Vagina (tissue), 2 donors: ENCODE measurements around the gene MTIF3. TPM values are rescaled to one million over a fixed set of nuclear protein-coding genes. Genes with fewer than 3 reads are reported as not detected.

Experiments
- DNase-seq, 2 donors: peaks; one replicate each; pipeline ENCODE4 v3.0.0-alpha.2; 2017; ENCODE audit errors: extremely low spot score in 2 of 2
- H3K27ac ChIP-seq: fragments of 200-600 bp; sonication (generic); one replicate; pipeline ENCODE4 v1.5.1; 2019
- H3K27me3 ChIP-seq: fragments of 200-600 bp; sonication (generic); one replicate; pipeline ENCODE4 v1.5.1; 2019
- H3K36me3 ChIP-seq, 2 donors: fragments of 200-600 bp; sonication (generic); one replicate each; pipeline ENCODE4 v1.5.1; 2017 to 2019
- H3K4me1 ChIP-seq: fragments of 200-600 bp; sonication (generic); one replicate; pipeline ENCODE4 v1.5.1; 2019
- H3K4me3 ChIP-seq, 2 donors: fragments of 200-600 bp; sonication (generic); 1 replicate in 1 of 2; 2 replicates in 1 of 2; pipeline ENCODE4 v1.5.1; 2016 to 2019
- H3K9me3 ChIP-seq: fragments of 200-600 bp; sonication (generic); one replicate; pipeline ENCODE4 v1.5.1; 2019
- POLR2A ChIP-seq, 2 donors: fragments of 450-650 bp; IDR thresholded peaks; one replicate each; pipeline ENCODE4 v1.6.1; 2017; ENCODE audit warnings: antibody characterized with exemption in 2 of 2, mild to moderate bottlenecking in 2 of 2, moderate library complexity in 2 of 2
- POLR2AphosphoS5 ChIP-seq, 2 donors: sonication (generic); formaldehyde crosslinking; IDR thresholded peaks; one replicate each; pipeline ENCODE4 v1.9.0; 2017; ENCODE audit warnings: antibody characterized with exemption in 2 of 2, mild to moderate bottlenecking in 2 of 2, low read depth in 1 of 2; ENCODE audit not compliant: insufficient read depth in 1 of 2
- intact Hi-C: fragments of 100-400 bp; cut with DNase I; formaldehyde crosslinking; loops from one replicate; pipeline ENCODE4 v1.15.1; 2023
- total RNA-seq: library from RNA; depleted of rRNA; stranded (reverse); fragments of >200 nt; gene quantifications from one replicate; pipeline ENCODE4 v1.2.3, GENCODE V29; 2016
- TF ChIP-seq, protein P1 (sequence below), 3 experiments: fragments of 450-650 bp in 2 of 3; fragments of 200-600 bp in 1 of 3; sonication (generic) in 1 of 3; IDR thresholded peaks; one replicate each; pipeline ENCODE4 v1.5.1; 2017 to 2019; ENCODE audit warnings: antibody characterized with exemption in 3 of 3, mild to moderate bottlenecking in 2 of 3, moderate library complexity in 2 of 3

Gene MTIF3
- total RNA-seq, 1 donor from 2014 or later, result 30.0 TPM

DNA sequence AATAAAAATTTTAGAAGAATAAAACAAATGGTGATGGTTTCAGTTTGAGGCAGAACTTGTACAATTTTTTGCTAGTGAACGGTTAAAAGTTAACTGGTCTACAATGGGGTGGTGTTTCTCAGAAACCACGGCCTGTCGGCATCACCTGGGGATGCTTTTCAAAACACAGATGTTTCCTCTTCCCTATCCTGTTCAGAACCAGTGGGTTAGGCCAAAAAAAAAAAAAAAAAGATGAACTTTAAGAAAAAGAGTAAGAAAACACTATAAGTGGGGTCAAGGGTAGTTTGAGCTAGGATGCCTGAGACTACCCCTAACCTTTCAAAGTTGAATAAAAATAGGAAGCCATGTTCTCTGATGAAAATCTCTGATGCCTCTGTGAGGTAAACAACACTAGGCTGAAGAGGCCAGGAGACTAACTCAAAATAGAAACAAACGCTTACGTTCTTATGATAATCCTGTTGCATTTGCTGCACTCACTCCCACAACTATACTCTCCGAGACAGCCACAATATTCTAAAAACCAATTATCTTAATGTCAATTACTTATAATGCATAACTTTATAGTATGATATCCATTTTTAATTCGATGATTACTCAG is 3.3 kb downstream of the MTIF3 start:
- Histone ChIP-seq H3K4me1 (peaks cover 48% of the 10 kb centered on the region), H3K27me3 (no peaks in the 10 kb centered on the region), H3K36me3 (no peaks in the 10 kb centered on the region), H3K4me3 (no peak overlapping the region), H3K27ac (peak overlapping the region; percentile 13), H3K9me3 (no peaks in the 10 kb centered on the region)
- no peak for DNase-seq
- TF ChIP-seq POLR2A (IDR thresholded peaks at IDR 0.05) (no peak), POLR2AphosphoS5 (IDR thresholded peaks at IDR 0.05; ENCODE audit: insufficient read depth in 1 of 2, low read depth in 1 of 2) (peak in 1 of 2 donors; percentile 33)
- TF ChIP-seq, protein P1, sequence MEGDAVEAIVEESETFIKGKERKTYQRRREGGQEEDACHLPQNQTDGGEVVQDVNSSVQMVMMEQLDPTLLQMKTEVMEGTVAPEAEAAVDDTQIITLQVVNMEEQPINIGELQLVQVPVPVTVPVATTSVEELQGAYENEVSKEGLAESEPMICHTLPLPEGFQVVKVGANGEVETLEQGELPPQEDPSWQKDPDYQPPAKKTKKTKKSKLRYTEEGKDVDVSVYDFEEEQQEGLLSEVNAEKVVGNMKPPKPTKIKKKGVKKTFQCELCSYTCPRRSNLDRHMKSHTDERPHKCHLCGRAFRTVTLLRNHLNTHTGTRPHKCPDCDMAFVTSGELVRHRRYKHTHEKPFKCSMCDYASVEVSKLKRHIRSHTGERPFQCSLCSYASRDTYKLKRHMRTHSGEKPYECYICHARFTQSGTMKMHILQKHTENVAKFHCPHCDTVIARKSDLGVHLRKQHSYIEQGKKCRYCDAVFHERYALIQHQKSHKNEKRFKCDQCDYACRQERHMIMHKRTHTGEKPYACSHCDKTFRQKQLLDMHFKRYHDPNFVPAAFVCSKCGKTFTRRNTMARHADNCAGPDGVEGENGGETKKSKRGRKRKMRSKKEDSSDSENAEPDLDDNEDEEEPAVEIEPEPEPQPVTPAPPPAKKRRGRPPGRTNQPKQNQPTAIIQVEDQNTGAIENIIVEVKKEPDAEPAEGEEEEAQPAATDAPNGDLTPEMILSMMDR (IDR thresholded peaks at IDR 0.05), result no peak
- intact Hi-C loops, result no loop called here

DNA sequence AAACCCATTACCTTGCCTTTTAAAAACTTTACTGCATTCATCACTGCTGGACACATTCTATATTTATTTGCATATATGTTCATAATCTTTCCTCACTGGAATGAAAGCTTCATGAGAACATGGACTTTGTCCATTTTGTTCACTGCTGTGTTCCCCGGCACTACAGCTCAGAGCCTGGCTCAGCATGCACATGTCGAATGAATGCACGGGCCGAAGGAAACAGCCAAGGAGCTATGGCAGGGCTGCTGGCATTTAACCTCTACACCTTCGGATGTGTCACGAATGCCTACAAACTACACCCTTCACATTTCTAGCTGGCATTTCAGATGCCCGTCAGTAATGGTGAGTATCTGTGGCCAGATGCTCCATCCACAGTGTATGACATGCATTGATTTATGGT is 7.6 kb downstream of the MTIF3 start:
- H3K36me3 ChIP-seq, result peaks cover 0 to 24% of the 10 kb centered on the region in 2 donors
- peaks cover 24% of the 10 kb centered on the region for H3K4me1 ChIP-seq
- no peak overlapping the region for H3K4me3 ChIP-seq
- DNase-seq, result no peak
- no peaks in the 10 kb centered on the region for H3K9me3 ChIP-seq
- no peak for TF ChIP-seq POLR2A (IDR thresholded peaks at IDR 0.05)
- no peak for TF ChIP-seq POLR2AphosphoS5 (IDR thresholded peaks at IDR 0.05; ENCODE audit: insufficient read depth in 1 of 2, low read depth in 1 of 2)
- TF ChIP-seq, protein P1 (IDR thresholded peaks at IDR 0.05), result no peak
- intact Hi-C loops, result no loop called here
- no peak overlapping the region for H3K27ac ChIP-seq
- H3K27me3 ChIP-seq, result no peaks in the 10 kb centered on the region

DNA sequence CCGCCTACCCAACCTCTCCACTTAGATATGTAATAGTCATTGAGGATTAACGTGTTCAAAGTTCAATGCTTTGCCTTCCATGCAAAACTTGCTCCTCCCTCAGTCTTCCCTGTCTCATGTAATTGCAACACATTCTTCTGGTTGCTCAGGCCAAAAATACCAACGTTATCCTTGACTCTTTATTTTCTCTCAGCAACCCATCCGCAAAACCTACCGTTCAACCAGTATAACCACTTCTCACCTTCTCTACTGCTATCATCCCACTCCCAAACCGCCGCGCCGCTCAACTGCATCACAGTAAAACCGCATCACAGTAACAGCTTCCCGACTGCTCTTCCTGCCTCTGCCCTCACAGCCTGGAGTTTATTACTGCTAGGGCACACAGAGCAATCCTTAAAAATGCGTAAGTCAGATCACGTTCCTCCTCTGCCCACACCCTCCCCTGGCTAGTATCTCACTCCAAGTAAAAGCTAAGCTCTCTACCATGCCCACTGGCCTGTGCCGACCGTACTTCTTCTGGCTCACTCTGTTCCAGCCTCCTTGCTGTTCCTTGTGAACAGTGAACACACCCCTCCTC is 8.2 kb downstream of the MTIF3 start:
- Histone ChIP-seq H3K36me3 (peaks cover 0 to 27% of the 10 kb centered on the region in 2 donors), H3K27ac (no peak overlapping the region), H3K27me3 (no peaks in the 10 kb centered on the region), H3K9me3 (no peaks in the 10 kb centered on the region), H3K4me1 (peaks cover 17% of the 10 kb centered on the region), H3K4me3 (no peak overlapping the region)
- TF ChIP-seq, protein P1 (IDR thresholded peaks at IDR 0.05), result no peak
- TF ChIP-seq POLR2A (IDR thresholded peaks at IDR 0.05), result no peak
- TF ChIP-seq POLR2AphosphoS5 (IDR thresholded peaks at IDR 0.05; ENCODE audit: insufficient read depth in 1 of 2, low read depth in 1 of 2), result no peak
- intact Hi-C loops, result no loop called here
- no peak for DNase-seq

DNA sequence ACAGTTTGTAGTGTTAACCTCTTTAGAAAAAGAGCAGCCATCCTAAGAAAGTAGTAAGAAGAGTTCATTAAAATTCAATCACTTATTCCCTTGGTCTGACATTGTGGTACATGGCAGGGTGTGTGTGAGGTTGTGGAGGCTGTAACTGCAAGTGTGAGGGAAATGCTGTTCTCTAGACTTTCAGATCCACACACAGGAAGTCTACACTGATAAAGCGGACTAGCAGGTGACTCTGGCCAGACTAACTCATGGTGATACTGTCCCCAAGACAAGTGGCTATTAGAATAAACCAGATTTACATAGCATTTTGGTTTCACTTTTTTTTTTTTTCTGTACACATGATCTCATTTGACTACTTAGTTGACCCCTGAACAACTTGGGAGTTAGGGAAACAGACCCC is 10.0 kb downstream of the MTIF3 start:
- TF ChIP-seq, protein P1 (IDR thresholded peaks at IDR 0.05), result no peak
- TF ChIP-seq POLR2A (IDR thresholded peaks at IDR 0.05), result no peak
- TF ChIP-seq POLR2AphosphoS5 (IDR thresholded peaks at IDR 0.05; ENCODE audit: insufficient read depth in 1 of 2, low read depth in 1 of 2), result no peak
- Histone ChIP-seq H3K36me3 (peaks cover 0 to 36% of the 10 kb centered on the region in 2 donors), H3K27me3 (no peaks in the 10 kb centered on the region)

DNA sequence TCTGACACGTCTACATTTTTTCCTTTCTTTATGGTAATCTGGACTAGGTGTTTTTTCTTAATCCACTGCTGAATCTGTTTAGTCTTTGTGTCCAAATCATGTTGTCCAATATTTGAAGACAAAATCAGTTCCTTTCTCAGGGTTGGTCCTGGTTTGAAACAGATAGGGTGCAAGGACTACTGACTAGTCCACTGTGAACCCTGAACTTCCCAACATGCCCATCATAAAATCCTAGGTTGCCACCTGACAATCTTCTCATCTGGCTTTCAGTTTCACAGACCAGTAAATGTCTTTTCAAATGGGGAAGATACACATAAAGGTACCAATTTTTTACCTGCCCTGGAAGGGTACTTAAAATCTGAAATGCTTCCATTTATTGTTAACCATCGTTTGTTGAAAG is 13.2 kb downstream of the MTIF3 start:
- Histone ChIP-seq H3K4me3 (no peak overlapping the region), H3K4me1 (peaks cover 9% of the 10 kb centered on the region), H3K9me3 (no peaks in the 10 kb centered on the region), H3K27me3 (no peaks in the 10 kb centered on the region), H3K27ac (no peak overlapping the region), H3K36me3 (peaks cover 0 to 63% of the 10 kb centered on the region in 2 donors)
- intact Hi-C loops, result no loop called here
- no peak for TF ChIP-seq POLR2AphosphoS5 (IDR thresholded peaks at IDR 0.05; ENCODE audit: insufficient read depth in 1 of 2, low read depth in 1 of 2)
- no peak for TF ChIP-seq POLR2A (IDR thresholded peaks at IDR 0.05)
- TF ChIP-seq, protein P1 (IDR thresholded peaks at IDR 0.05), result no peak
- DNase-seq, result no peak

More for the DNA sequence above, 10.0 kb downstream of the MTIF3 start:
- intact Hi-C loops, result no loop called here
- no peaks in the 10 kb centered on the region for H3K9me3 ChIP-seq
- no peak overlapping the region for H3K4me3 ChIP-seq
- DNase-seq, result no peak
- no peak overlapping the region for H3K27ac ChIP-seq
- H3K4me1 ChIP-seq, result peaks cover 17% of the 10 kb centered on the region
